Left renal pelvis (tissue), 4 donors: ENCODE data around the gene MYO7A. TPM values are rescaled to one million over a fixed set of nuclear protein-coding genes. Genes with fewer than 3 reads are reported as not detected.
A peak's percentile ranks its signal among the peaks of the same experiment; 100 is the strongest.

Experiments
- DNase-seq, 4 donors: peaks; one replicate each; pipeline ENCODE4 v3.0.0-alpha.2; 2013; ENCODE audit warnings: low read depth in 4 of 4, low spot score in 3 of 4
- polyA plus RNA-seq, 4 donors: library from polyadenylated mRNA; unstranded; fragments of 120-200 nt; gene quantifications; one replicate each; pipeline ENCODE4 v1.2.1, GENCODE V29; 2013; ENCODE audit not compliant: insufficient read length in 4 of 4

MYO7A gene
- polyA plus RNA-seq, 4 donors = 2.2 to 4.2 (median 2.8) TPM

- no peak for DNase-seq
Observed at GRCh38 chr11:77181799-77182541, 53.9 kb downstream of the MYO7A start.

GRCh38 chr11:77182542-77183430 is 54.7 kb downstream of the MYO7A start:
- DNase-seq = no peak

- DNase-seq = no peak
Observed at GRCh38 chr11:77183431-77183984, 55.5 kb downstream of the MYO7A start.

- DNase-seq = no peak
Observed at GRCh38 chr11:77184136-77184860, 56.3 kb downstream of the MYO7A start.

- DNase-seq = no peak
Observed at GRCh38 chr11:77186302-77186701, 58.3 kb downstream of the MYO7A start.

GRCh38 chr11:77187111-77187750 is 59.2 kb downstream of the MYO7A start:
- no peak for DNase-seq

- peak; percentile 47 to 65 (median 54) for DNase-seq
Observed at GRCh38 chr11:77187776-77188632, 60.0 kb downstream of the MYO7A start.

GRCh38 chr11:77188633-77189491 is 60.8 kb downstream of the MYO7A start:
- no peak for DNase-seq

GRCh38 chr11:77189588-77190210 is 61.7 kb downstream of the MYO7A start:
- no peak for DNase-seq

- no peak for DNase-seq
Observed at GRCh38 chr11:77190331-77191075, 62.5 kb downstream of the MYO7A start.

GRCh38 chr11:77191429-77191822 is 63.4 kb downstream of the MYO7A start:
- no peak for DNase-seq

GRCh38 chr11:77191823-77192495 is 63.9 kb downstream of the MYO7A start:
- peak; percentile 50 to 77 (median 64) for DNase-seq

- no peak for DNase-seq
Observed at GRCh38 chr11:77193167-77193566, 65.1 kb downstream of the MYO7A start.

- no peak for DNase-seq
Observed at GRCh38 chr11:77193911-77194830, 66.1 kb downstream of the MYO7A start.

GRCh38 chr11:77195071-77195755 is 67.2 kb downstream of the MYO7A start:
- DNase-seq = no peak
